Measurements from ENCODE around the gene PUS3. TPM values are rescaled to one million over a fixed set of nuclear protein-coding genes. Genes with fewer than 3 reads are reported as not detected.
"Not testable (repeated sequence)": the region's sequence is repeated elsewhere in the genome, so short reads cannot be mapped to it uniquely, and the experiment has no call there.

PUS3 gene
- total RNA-seq, 1 donor from 2014 or later: 7.4 TPM

GRCh38 chr11:125869521-125869920 lies 33.5 kb downstream of the PUS3 start:
- DNase-seq (ENCODE audit: low spot score): no peak

GRCh38 chr11:125865354-125865753 lies 37.7 kb downstream of the PUS3 start:
- not testable (repeated sequence) for DNase-seq (ENCODE audit: low spot score)

GRCh38 chr11:125862786-125863185 lies 40.2 kb downstream of the PUS3 start:
- not testable (repeated sequence) for DNase-seq (ENCODE audit: low spot score)

- DNase-seq (ENCODE audit: low spot score): not testable (repeated sequence)
Measured at GRCh38 chr11:125857670-125858069, 45.3 kb downstream of the PUS3 start.

- DNase-seq (ENCODE audit: low spot score): no peak
Measured at GRCh38 chr11:125846188-125846587, 56.8 kb downstream of the PUS3 start.

Other genes starting within 250 kb of the PUS3 start
- not detected for gene ACRV1, start 222.4 kb downstream of the PUS3 start, total RNA-seq
- gene PATE1, start 156.9 kb downstream of the PUS3 start, total RNA-seq: not detected
- gene PATE2, start 124.4 kb downstream of the PUS3 start, total RNA-seq: not detected
- gene PATE3, start 115.1 kb downstream of the PUS3 start, total RNA-seq: not detected
- gene PATE4, start 69.9 kb downstream of the PUS3 start, total RNA-seq: not detected
- gene HYLS1, start 15.5 kb downstream of the PUS3 start, total RNA-seq: 4.8 TPM
- gene DDX25, start 1.3 kb upstream of the PUS3 start, total RNA-seq: 0.29 TPM
- gene VSIG10L2, start 42.8 kb upstream of the PUS3 start, total RNA-seq: not detected
- 25.8 TPM for gene CDON, start 159.7 kb upstream of the PUS3 start, total RNA-seq

Data from mucosa of gallbladder (tissue), 1 donor.